Prostate gland (tissue), 2 donors: ENCODE data around the gene CREB5.

ENCODE experiments used
- CTCF ChIP-seq, 4 experiments: fragments of 200-600 bp in 2 of 4; fragments of 450-650 bp in 2 of 4; sonication (generic) in 2 of 4; IDR thresholded peaks; 1 replicate in 3 of 4; 2 replicates in 1 of 4; pipeline ENCODE4 v1.5.1; 2016 to 2019; ENCODE audit warnings: antibody characterized with exemption in 4 of 4, mild to moderate bottlenecking in 2 of 4, moderate library complexity in 2 of 4
- POLR2A ChIP-seq: fragments of 450-650 bp; IDR thresholded peaks from one replicate; pipeline ENCODE4 v1.6.1; 2016; ENCODE audit warnings: antibody characterized with exemption, mild to moderate bottlenecking

GRCh38 chr7:28483908-28484605 lies 71.7 kb downstream of the CREB5 start:
- TF ChIP-seq CTCF (IDR thresholded peaks at IDR 0.05) (no peak), POLR2A (no peak)
